ENCODE data around the gene RAB40C.

The RAB40C gene

DNA sequence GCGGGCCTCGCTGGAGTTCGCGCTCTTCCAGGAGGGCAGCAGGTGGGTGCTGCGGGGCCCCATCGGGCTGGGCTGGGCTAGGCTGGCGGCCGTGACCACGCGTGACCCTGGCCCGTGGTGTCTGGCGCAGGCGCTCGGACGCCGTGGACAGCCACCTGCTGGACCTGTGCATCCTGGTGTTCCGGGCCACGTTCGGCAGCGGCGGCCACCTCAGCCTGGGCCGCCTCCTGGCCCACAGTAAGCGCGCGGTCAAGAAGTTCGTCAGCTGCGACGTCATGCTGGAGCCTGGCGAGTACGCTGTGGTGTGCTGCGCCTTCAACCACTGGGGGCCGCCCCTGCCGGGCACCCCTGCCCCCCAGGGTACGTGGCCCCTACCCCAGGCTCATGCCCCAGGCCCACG lies 37.7 kb upstream of the RAB40C start:
- Histone ChIP-seq H3K9ac (no peak overlapping the region), H4K20me1 (peaks cover 52% of the 10 kb centered on the region), H3K36me3 (peaks cover 69% of the 10 kb centered on the region), H3K27ac (no peak overlapping the region), H3K4me1 (peaks cover 45% of the 10 kb centered on the region), H3K4me3 (no peak overlapping the region), H3K4me2 (no peak overlapping the region), H3K27me3 (no peaks in the 10 kb centered on the region), H3K9me3 (no peaks in the 10 kb centered on the region)
- TF ChIP-seq Cebpa-rat (IDR thresholded peaks at IDR 0.05), result no peak

DNA sequence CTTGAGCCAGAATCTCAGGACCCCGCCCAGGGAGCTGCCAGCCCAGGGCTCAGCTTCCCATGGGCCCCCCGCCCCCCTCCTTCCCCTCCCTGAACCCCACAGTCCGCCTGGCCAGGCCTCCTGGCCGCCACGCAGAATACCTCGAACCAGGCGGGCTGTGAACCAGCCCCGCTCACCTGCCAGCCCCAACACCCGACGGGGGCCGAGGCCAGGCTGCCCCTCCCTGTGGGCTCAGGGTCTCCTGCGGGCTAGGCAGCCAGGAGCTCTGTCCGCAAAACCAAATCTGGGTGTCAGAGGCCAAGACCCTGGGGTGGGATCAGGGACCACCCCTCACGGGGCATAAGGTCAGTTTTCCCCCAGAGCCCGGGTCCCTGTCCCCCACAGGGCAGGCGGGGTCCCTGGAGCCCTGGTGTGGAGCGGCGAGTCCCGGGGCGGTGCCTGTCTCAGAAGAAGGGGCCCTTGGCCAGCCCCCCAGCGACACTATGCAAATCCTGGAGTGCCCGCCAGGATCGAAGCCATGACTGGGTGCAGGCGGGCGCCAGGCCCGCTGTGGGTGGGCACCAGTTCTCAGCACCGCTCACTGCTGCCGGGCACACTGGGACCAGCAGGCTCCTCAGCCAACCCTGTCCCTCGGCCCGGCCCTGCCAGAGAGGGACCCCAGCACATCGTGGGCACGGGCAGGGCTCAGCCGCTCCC lies 36.1 kb upstream of the RAB40C start:
- Histone ChIP-seq H3K27ac (no peak overlapping the region), H3K27me3 (peaks cover 8% of the 10 kb centered on the region), H3K9ac (no peak overlapping the region), H3K4me1 (peaks cover 45% of the 10 kb centered on the region), H3K36me3 (peaks cover 54% of the 10 kb centered on the region), H4K20me1 (peaks cover 52% of the 10 kb centered on the region), H3K4me3 (no peak overlapping the region), H3K4me2 (no peak overlapping the region), H3K9me3 (no peaks in the 10 kb centered on the region)
- TF ChIP-seq Cebpa-rat (IDR thresholded peaks at IDR 0.05), result no peak

DNA sequence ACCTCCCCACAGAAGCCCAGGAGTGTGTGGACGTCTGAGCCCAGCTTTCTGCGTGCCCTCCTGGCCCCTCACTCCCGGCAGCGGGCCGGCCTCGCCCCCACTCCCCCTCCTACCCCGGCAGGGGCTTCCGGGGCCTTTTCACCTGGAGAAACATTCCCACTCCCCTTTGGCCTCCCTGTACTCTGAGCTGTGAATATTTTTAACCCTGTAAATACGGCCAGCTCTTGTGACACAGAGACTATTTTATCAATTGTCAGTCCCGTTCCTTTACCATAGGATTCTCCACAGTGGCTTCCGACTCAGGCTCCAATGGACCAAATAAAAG lies 35.6 kb upstream of the RAB40C start:
- Histone ChIP-seq H3K9me3 (no peaks in the 10 kb centered on the region), H3K27ac (no peak overlapping the region), H3K9ac (no peak overlapping the region), H3K27me3 (peaks cover 13% of the 10 kb centered on the region), H3K4me3 (no peak overlapping the region), H3K4me2 (no peak overlapping the region), H3K36me3 (peaks cover 52% of the 10 kb centered on the region), H3K4me1 (peaks cover 47% of the 10 kb centered on the region), H4K20me1 (peaks cover 57% of the 10 kb centered on the region)
- TF ChIP-seq Cebpa-rat (IDR thresholded peaks at IDR 0.05), result no peak

DNA sequence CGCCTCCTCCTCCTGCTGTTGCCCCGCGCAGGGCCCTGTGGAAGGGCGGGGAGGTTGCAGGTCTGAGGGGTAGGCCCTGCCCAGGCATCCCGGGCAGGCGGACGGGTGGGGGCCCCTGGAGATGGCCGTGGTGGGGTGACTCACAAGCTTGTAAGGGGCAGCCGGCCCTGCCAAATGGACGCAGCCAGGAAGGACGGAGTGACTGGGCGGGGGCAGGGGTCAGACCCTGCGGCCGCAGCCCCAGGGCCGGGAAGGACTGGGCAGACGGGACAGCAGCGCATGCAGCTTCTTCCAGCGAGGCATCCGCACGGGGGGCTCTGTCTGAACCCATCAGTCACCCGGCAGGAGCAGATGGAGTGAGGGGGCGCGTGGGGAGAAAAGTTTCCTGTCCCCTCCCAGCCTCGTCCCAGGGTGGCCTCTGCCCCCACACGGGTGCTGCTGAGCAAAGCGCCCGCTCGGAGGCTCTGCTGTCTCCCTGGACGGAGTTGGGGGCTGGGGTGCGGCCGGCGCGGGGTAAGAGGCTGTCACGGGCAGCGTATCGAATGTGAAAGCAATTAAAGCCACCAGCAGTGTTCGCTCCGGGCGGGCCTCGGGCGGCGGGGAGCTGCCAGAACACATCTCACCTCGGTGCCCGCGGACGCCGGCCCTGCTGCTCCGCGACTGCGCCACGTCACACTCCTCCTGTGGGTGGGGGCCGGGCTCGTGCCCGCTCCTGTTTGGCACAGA lies 35.1 kb upstream of the RAB40C start:
- peaks cover 48% of the 10 kb centered on the region for H3K36me3 ChIP-seq
- H3K4me1 ChIP-seq, result peaks cover 53% of the 10 kb centered on the region
- H3K9ac ChIP-seq, result no peak overlapping the region
- H3K4me2 ChIP-seq, result peak overlapping the region; percentile 42; the same call in 1 of the 2 replicates
- TF ChIP-seq Cebpa-rat (IDR thresholded peaks at IDR 0.05), result no peak
- peaks cover 18% of the 10 kb centered on the region for H3K27me3 ChIP-seq
- no peaks in the 10 kb centered on the region for H3K9me3 ChIP-seq
- peaks cover 62% of the 10 kb centered on the region for H4K20me1 ChIP-seq
- H3K27ac ChIP-seq, result no peak overlapping the region
- no peak overlapping the region for H3K4me3 ChIP-seq

DNA sequence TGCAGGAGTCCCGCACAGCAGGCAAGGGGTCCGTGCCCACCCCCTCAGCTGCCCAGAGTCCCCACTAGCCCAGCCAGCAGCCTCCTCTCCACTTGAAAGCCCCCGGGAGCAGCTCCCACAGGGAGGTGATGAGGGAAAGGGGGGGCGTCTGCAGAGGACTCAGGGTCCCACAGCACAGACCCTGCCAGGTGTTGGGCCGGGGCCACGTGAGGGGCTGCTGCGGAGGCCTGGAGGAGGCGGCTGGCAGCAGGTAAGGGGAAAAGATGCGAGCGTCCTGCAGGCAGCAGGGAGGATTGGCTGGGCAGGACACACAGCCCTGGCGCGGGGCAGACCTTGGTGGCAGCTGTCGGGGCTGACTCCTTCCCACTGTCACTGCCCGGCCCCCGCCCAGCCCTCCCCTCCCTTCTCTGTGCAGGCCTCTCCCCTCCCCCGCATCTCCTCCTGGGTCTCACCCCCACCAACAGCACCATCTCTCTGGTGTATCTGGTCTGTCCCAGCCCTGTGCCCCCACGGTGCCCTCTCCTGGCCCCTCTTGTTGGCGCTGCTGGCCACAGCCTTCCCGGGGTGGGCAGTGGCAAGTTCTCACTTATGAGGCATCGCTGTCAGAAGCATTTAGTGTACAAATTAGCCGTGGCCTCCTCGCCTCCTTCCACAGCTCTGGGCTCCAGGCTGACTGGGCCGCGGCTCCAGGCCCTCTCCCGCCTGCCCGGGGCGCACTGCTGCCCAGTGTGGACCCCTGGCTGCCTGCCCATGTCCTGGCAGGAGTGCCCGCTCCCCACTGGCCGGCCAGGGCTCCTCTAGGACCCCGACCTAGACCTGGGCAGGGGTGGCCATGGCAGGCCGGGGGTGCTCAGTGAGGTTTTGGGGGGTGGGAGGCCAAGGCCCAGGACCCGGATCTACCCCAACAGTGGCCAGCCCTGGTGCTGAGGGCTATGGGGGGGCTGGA lies 34.1 kb upstream of the RAB40C start:
- Histone ChIP-seq H3K4me3 (no peak overlapping the region), H3K27me3 (peaks cover 28% of the 10 kb centered on the region), H3K9me3 (no peaks in the 10 kb centered on the region), H3K27ac (no peak overlapping the region), H3K9ac (no peak overlapping the region), H3K36me3 (peaks cover 38% of the 10 kb centered on the region), H3K4me2 (peak overlapping the region; percentile 42), H4K20me1 (peaks cover 58% of the 10 kb centered on the region), H3K4me1 (peaks cover 56% of the 10 kb centered on the region)
- no peak for TF ChIP-seq Cebpa-rat (IDR thresholded peaks at IDR 0.05)

DNA sequence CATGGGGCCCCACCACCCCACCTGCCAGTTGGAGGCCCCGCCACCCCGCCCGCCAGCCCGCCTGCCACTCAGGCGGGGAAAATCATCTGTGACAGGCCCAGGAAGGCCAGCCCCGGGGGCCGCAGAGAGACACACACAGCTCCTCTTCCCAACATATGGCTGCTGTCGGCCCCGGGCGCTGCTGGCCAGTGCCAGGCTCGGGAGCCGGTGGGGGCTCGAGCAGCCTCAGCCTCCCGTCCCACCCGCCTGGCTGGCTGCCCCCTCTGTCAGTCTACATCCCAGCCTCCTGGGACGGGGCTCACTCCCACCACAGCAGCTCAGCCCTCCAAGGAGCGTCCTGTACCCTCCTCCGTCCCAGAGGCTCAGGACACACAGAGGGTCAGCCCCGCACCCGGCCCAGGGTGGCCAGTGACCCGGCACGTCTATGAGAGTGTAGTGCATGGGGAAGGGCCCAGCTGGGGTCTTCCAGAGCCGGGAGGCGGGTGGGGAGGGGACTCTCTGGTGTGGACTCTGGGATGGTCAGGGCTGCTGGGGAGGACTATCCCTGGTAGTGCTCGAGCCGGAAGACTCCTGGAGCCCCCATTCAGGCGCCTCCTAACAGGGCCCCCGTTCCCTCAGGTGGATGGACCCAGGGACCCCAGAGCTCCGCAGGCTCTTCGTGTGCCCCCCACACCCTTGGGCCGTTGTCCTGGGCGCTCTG lies 33.2 kb upstream of the RAB40C start:
- Histone ChIP-seq H3K27me3 (peaks cover 36% of the 10 kb centered on the region), H4K20me1 (peaks cover 57% of the 10 kb centered on the region), H3K36me3 (peaks cover 30% of the 10 kb centered on the region), H3K9me3 (no peaks in the 10 kb centered on the region), H3K4me1 (peaks cover 65% of the 10 kb centered on the region), H3K27ac (no peak overlapping the region; the same call in 1 of the 2 replicates), H3K4me3 (no peak overlapping the region), H3K9ac (no peak overlapping the region), H3K4me2 (peak overlapping the region; percentile 96)
- no peak for TF ChIP-seq Cebpa-rat (IDR thresholded peaks at IDR 0.05)

DNA sequence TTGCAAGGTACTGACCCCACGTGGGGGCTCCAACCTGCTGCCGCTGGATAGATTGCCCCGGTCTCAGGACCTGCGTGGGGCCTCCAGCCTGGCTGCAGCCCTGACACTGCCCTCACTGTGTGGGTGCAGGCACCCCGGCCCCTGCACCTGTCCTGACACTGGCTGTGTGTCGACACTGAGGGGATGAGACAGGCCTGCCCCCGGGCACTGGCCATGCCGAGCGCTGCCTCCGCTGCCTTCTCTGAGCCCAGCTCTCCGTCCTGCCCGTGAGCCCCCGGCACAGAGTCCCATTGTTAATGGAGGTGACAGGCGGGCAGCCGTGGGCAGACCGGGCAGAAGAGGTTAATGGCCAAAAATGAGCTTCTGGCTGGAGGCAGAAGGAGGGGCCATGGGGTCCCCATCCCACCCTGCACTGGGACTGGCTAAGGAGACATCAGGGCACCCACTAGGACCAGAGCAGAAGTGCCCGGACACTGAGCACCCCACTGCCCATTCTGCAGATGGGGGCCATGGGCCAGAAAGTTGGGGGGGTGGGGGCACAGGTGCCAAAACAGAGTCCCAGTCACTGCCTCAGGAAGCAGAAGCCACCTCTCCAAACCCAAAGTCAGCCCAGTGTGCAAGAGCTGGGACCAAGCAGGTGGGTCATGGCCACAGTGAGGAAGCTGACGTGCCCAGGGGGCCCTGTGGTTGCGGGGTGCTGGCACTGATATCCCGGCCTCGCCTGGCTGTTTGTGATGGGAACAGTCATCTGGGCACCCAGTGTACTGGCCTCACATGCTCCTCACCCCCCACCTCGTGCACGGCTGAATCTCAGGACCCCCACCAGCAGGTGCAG lies 32.2 kb upstream of the RAB40C start:
- Histone ChIP-seq H3K4me2 (peak overlapping the region; percentile 96), H3K36me3 (peaks cover 20% of the 10 kb centered on the region; the same call in 1 of the 2 replicates), H3K4me3 (peak overlapping the region; percentile 36), H3K4me1 (peaks cover 65% of the 10 kb centered on the region), H3K9ac (0 out of 2 replicates have a peak overlapping the region, but pooled peaks have one; percentile 8), H3K27me3 (peaks cover 47% of the 10 kb centered on the region), H3K9me3 (no peaks in the 10 kb centered on the region), H3K27ac (0 out of 2 replicates have a peak overlapping the region, but pooled peaks have one; percentile 26), H4K20me1 (peaks cover 51% of the 10 kb centered on the region)
- no peak for TF ChIP-seq Cebpa-rat (IDR thresholded peaks at IDR 0.05)

DNA sequence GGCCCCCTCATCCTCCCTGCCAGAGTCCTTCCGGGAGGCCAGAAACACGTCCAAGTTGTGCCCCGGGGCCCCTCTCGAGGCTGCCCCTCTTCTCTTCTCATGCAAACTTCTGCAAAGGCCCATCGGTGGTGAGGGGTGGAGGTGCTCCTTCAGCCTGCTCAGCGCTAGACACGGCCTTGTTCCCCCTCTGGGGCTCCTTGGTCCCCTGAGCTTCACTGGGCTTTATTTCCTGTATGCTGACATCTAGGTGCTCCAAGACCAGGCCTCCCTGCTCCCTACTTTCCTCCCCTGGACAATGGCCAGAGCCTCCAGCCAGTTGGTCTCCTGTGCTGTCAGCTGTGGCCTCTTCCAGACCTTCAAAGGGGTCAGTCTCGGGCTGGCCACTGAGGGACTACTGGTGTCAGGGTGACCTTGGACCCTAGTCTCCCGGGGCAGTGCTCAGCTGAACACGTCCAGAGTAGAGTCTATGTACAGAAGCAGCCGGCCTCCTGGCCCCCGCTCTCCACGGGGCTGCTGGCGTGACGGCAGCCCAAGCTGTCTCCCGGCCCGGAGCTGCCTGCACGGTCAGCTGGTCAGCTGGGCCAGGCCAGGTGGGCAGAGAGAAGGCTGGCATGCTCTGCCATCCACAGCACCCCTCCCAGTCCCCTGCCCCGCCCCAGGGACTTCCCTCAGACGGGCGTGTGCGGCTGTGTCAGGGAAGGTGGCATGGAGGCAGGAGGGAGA lies 31.4 kb upstream of the RAB40C start:
- H3K4me1 ChIP-seq, result peaks cover 69% of the 10 kb centered on the region
- peak overlapping the region; percentile 96 for H3K4me2 ChIP-seq
- H3K9ac ChIP-seq, result 0 out of 2 replicates have a peak overlapping the region, but pooled peaks have one; percentile 8
- no peak for TF ChIP-seq Cebpa-rat (IDR thresholded peaks at IDR 0.05)
- peaks cover 51% of the 10 kb centered on the region for H4K20me1 ChIP-seq
- H3K4me3 ChIP-seq, result peak overlapping the region; percentile 36
- H3K9me3 ChIP-seq, result no peaks in the 10 kb centered on the region
- H3K27ac ChIP-seq, result 0 out of 2 replicates have a peak overlapping the region, but pooled peaks have one; percentile 26
- peaks cover 17% of the 10 kb centered on the region; the same call in 1 of the 2 replicates for H3K36me3 ChIP-seq
- H3K27me3 ChIP-seq, result peaks cover 54% of the 10 kb centered on the region
